HG03095 (cell line): ENCODE data around the gene CD44.
"Not testable (repeated sequence)": the region's sequence is repeated elsewhere in the genome, so short reads cannot be mapped to it uniquely, and the experiment has no call there.

Experiments
- ATAC-seq: cut with Tn5 transposase; IDR thresholded peaks from one replicate; pipeline ENCODE4 v1.9.1; 2021; ENCODE audit warnings: moderate library complexity; ENCODE audit not compliant: unreplicated experiment

The CD44 gene

GRCh38 chr11:35138943-35139721 is at the start of gene CD44:
Gene CD44 (plus strand): TSS chr11:35139171. CDS start chr11:35139304, 133 bp downstream.
- ATAC-seq: no peak

GRCh38 chr11:35089666-35090065 is 49.3 kb upstream of the CD44 start:
- ATAC-seq: peak; percentile 87

GRCh38 chr11:35090125-35090524 is 48.8 kb upstream of the CD44 start:
- ATAC-seq: peak; percentile 14

GRCh38 chr11:35090991-35091390 is 48.0 kb upstream of the CD44 start:
- ATAC-seq: not testable (repeated sequence)

- no peak for ATAC-seq
Observed at GRCh38 chr11:35096723-35097122, 42.2 kb upstream of the CD44 start.

GRCh38 chr11:35097814-35098455 is 41.0 kb upstream of the CD44 start:
- ATAC-seq: no peak

- ATAC-seq: no peak
Observed at GRCh38 chr11:35098855-35099254, 40.1 kb upstream of the CD44 start.

- ATAC-seq: no peak
Observed at GRCh38 chr11:35099278-35100012, 39.5 kb upstream of the CD44 start.

- ATAC-seq: no peak
Observed at GRCh38 chr11:35100013-35100383, 39.0 kb upstream of the CD44 start.

GRCh38 chr11:35101223-35101622 is 37.7 kb upstream of the CD44 start:
- ATAC-seq: no peak

- no peak for ATAC-seq
Observed at GRCh38 chr11:35102267-35102666, 36.7 kb upstream of the CD44 start.

GRCh38 chr11:35103366-35104208 is 35.4 kb upstream of the CD44 start:
- no peak for ATAC-seq

GRCh38 chr11:35104655-35105054 is 34.3 kb upstream of the CD44 start:
- ATAC-seq: no peak

- ATAC-seq: no peak
Observed at GRCh38 chr11:35105319-35106079, 33.5 kb upstream of the CD44 start.

GRCh38 chr11:35106595-35106994 is 32.4 kb upstream of the CD44 start:
- ATAC-seq: no peak

- ATAC-seq: no peak
Observed at GRCh38 chr11:35107861-35108260, 31.1 kb upstream of the CD44 start.

GRCh38 chr11:35108336-35108735 is 30.6 kb upstream of the CD44 start:
- ATAC-seq: not testable (repeated sequence)

- no peak for ATAC-seq
Observed at GRCh38 chr11:35109041-35109440, 29.9 kb upstream of the CD44 start.

- ATAC-seq: no peak
Observed at GRCh38 chr11:35109827-35110226, 29.1 kb upstream of the CD44 start.
